A549 (cell line): ENCODE results near the gene IREB2. TPM values are rescaled to one million over a fixed set of nuclear protein-coding genes. Genes with fewer than 3 reads are reported as not detected.

ENCODE experiments used
- ATAC-seq, 2 experiments: fragments of 200-7000 bp in 1 of 2; fragments of >200 bp in 1 of 2; cut with Nextera tagmentation in 1 of 2; cut with Tn5 transposase in 1 of 2; 3 replicates each; pipeline versions ENCODE4 v1.8.0 to v1.9.1; 2018 to 2020; ENCODE audit warnings: mild to moderate bottlenecking in 1 of 2, moderate library complexity in 1 of 2
- CTCF ChIA-PET: fragments of 300-600 bp; sonication (Branson Sonifier 250); formaldehyde crosslinking; extraction: SDS; loops from one replicate; lab custom pipeline; 2021; ENCODE audit warnings: antibody characterized with exemption, inconsistent platforms; lab: Yijun Ruan, JAX
- POLR2A ChIA-PET: fragments of 350-600 bp; formaldehyde crosslinking; extraction: SDS; loops from one replicate; lab custom pipeline; 2021; ENCODE audit warnings: antibody characterized with exemption, inconsistent platforms; lab: Yijun Ruan, JAX
- DNase-seq, 2 experiments: peaks; one replicate each; pipeline versions ENCODE4 v3.0.0 to v3.0.0-alpha.2; 2011 to 2016; ENCODE audit warnings: low read depth in 1 of 2, low spot score in 1 of 2
- FAIRE-seq: peaks from 2 replicates; lab custom pipeline; 2011; peaks lifted over from hg19 to GRCh38; lab: Jason Lieb, UNC
- H3K27ac ChIP-seq, 2 experiments: fragments of >200 bp; sonication (Bioruptor Twin); formaldehyde crosslinking; 3 replicates each; pipeline ENCODE4 v1.5.1; 2016 to 2017
- H3K4me1 ChIP-seq: fragments of >200 bp; sonication (Bioruptor Twin); formaldehyde crosslinking; 3 replicates; pipeline ENCODE4 v1.6.1; 2016
- H3K4me2 ChIP-seq: fragments of >200 bp; sonication (Bioruptor Twin); formaldehyde crosslinking; 3 replicates; pipeline ENCODE4 v1.6.1; 2016
- H3K4me3 ChIP-seq: fragments of >200 bp; sonication (Bioruptor Twin); formaldehyde crosslinking; 3 replicates; pipeline ENCODE4 v1.5.1; 2016
- H3K9me3 ChIP-seq: fragments of >200 bp; sonication (Bioruptor Twin); formaldehyde crosslinking; 3 replicates; pipeline ENCODE4 v1.6.1; 2016
- BHLHE40 ChIP-seq: IDR thresholded peaks from 2 replicates; pipeline ENCODE4 v1.6.1; 2012; ENCODE audit warnings: low read depth, low read length, inconsistent platforms
- CBX2 ChIP-seq: fragments of 200-600 bp; sonication (generic); IDR thresholded peaks from 2 replicates; pipeline ENCODE4 v1.6.1; 2016; ENCODE audit warnings: low read depth, mild to moderate bottlenecking, borderline replicate concordance
- CBX8 ChIP-seq: fragments of 200-600 bp; sonication (generic); IDR thresholded peaks from 2 replicates; pipeline ENCODE4 v1.6.1; 2016
- CEBPB ChIP-seq, 2 experiments: fragments of >200 bp in 1 of 2; sonication (Bioruptor Twin) in 1 of 2; formaldehyde crosslinking in 1 of 2; IDR thresholded peaks; 2 replicates each; pipeline ENCODE4 v1.6.1; 2012 to 2016
- EHMT2 ChIP-seq: fragments of 200-600 bp; sonication (generic); IDR thresholded peaks from 2 replicates; pipeline ENCODE4 v1.6.1; 2016; ENCODE audit warnings: antibody characterized with exemption, low read depth, mild to moderate bottlenecking, moderate library complexity
- EP300 ChIP-seq, 2 experiments: fragments of >200 bp; sonication (Bioruptor Twin); formaldehyde crosslinking; IDR thresholded peaks; 2 replicates in 1 of 2; 3 replicates in 1 of 2; pipeline ENCODE4 v1.6.1; 2016 to 2017
- ESRRA ChIP-seq: fragments of 150-350 bp; IDR thresholded peaks from 2 replicates; pipeline ENCODE4 v1.6.1; 2014; ENCODE audit warnings: mild to moderate bottlenecking, low read length, borderline replicate concordance
- KDM1A ChIP-seq: fragments of 200-600 bp; sonication (generic); IDR thresholded peaks from 2 replicates; pipeline ENCODE4 v1.6.1; 2016; ENCODE audit warnings: low read depth, mild to moderate bottlenecking
- MAFK ChIP-seq: fragments of 450-650 bp; IDR thresholded peaks from 2 replicates; pipeline ENCODE4 v1.6.1; 2014; ENCODE audit not compliant: partially characterized antibody
- MYC ChIP-seq: IDR thresholded peaks from 2 replicates; pipeline ENCODE4 v1.6.1; 2012; ENCODE audit warnings: mild to moderate bottlenecking, inconsistent platforms, low read length, improper control_type of control experiment, borderline replicate concordance
- NPAS2 ChIP-seq: fragments of 250-450 bp; sonication (Bioruptor Pico); IDR thresholded peaks from 2 replicates; pipeline ENCODE4 v1.8.0; 2022; ENCODE audit warnings: mild to moderate bottlenecking, moderate library complexity, borderline replicate concordance
- RAD21 ChIP-seq, 2 experiments: fragments of >200 bp in 1 of 2; sonication (Bioruptor Twin) in 1 of 2; formaldehyde crosslinking in 1 of 2; IDR thresholded peaks in 1 of 2; conservative IDR thresholded peaks in 1 of 2; 2 replicates in 1 of 2; 3 replicates in 1 of 2; pipeline ENCODE4 v1.6.1; 2012 to 2018; ENCODE audit warnings: inconsistent platforms in 1 of 2
- RCOR1 ChIP-seq: fragments of 150-350 bp; IDR thresholded peaks from 2 replicates; pipeline ENCODE4 v1.6.1; 2014; ENCODE audit warnings: antibody characterized with exemption, low read length, low read depth
- RFX5 ChIP-seq: fragments of 450-650 bp; IDR thresholded peaks from 2 replicates; pipeline ENCODE4 v1.7.1; 2014; ENCODE audit warnings: antibody characterized with exemption, mild to moderate bottlenecking, moderate library complexity
- RNF2 ChIP-seq: fragments of 200-600 bp; sonication (generic); IDR thresholded peaks from 2 replicates; pipeline ENCODE4 v1.6.1; 2016; ENCODE audit warnings: low read depth, mild to moderate bottlenecking, antibody characterized with exemption, moderate library complexity, borderline replicate concordance
- SMC3 ChIP-seq: fragments of >200 bp; sonication (Bioruptor Twin); formaldehyde crosslinking; IDR thresholded peaks from 3 replicates; pipeline ENCODE4 v1.6.1; 2018; ENCODE audit warnings: inconsistent platforms
- ZC3H11A ChIP-seq: fragments of 450-650 bp; IDR thresholded peaks from 2 replicates; pipeline ENCODE4 v1.6.1; 2014; ENCODE audit warnings: antibody characterized with exemption, mild to moderate bottlenecking
- WGBS: methylation state at CpG from one replicate; pipeline ENCODE4 v1.1.6; 2017; ENCODE audit errors: missing lambda C conversion rate; 5-methylcytosine and 5-hydroxymethylcytosine counted together
- polyA plus RNA-seq, 4 experiments: library from polyadenylated mRNA; depleted of rRNA in 3 of 4; stranded (reverse); fragments of >200 nt; fragmentation: RNase III in 1 of 4; extraction: RNeasy Plus Mini Kit Qiagen cat#74134 plus additional on column Dnase treatment in 1 of 4; gene quantifications; 2 replicates in 3 of 4; 3 replicates in 1 of 4; pipeline ENCODE4 v1.2.3, GENCODE V29; 2011 to 2017
- TF ChIP-seq, protein P1 (sequence below): fragments of 250-450 bp; sonication (Bioruptor Pico); IDR thresholded peaks from 2 replicates; pipeline ENCODE4 v1.5.0; 2021; ENCODE audit warnings: mild to moderate bottlenecking, moderate library complexity, borderline replicate concordance
- TF ChIP-seq, protein P2 (sequence below): fragments of >200 bp; sonication (Bioruptor Twin); formaldehyde crosslinking; IDR thresholded peaks from 3 replicates; pipeline ENCODE4 v1.5.1; 2016
- TF ChIP-seq, protein P3 (sequence below): IDR thresholded peaks from 2 replicates; pipeline ENCODE4 v1.6.1; 2012; ENCODE audit warnings: low read depth, borderline replicate concordance

IREB2 gene
- polyA plus RNA-seq, 2 of the 4 experiments (the other 2 are of a cell fraction), result 37.3 to 78.1 TPM

DNA sequence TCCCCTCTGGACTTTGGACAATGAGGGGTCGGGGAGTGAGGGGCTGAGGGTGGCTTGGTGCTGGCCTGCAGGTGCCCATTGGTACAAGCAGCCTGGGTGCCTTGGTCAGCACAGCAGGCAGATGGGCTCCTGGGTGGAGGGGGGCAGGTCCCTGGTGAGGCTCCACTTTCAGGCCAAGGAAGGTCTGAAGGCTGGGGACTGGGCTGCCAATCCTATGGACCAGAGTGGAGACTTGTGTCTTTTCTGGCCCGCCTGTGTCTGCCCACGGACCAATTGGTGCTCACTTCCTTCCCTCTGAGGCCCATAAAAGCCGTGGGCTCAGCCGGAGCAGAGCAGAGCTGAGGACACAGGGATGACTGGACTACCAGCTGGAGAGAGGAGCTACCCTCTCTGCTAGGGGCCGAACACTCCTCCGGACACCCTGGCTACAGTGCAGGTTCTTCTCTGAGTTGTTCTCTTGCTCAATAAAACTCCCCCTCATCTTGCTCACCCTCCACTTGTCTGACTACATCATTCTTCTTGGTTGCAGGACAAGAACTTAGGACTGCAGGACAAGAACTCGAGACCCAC is 31.9 kb upstream of the IREB2 start:
- CTCF ChIA-PET, result interaction anchor here (2.2 to 22.8 kb wide), 3 partner anchors 10 to 96 kb away, joined by 11 to 571 read pairs (median 240); no protein-coding TSS in a partner anchor
- no peak overlapping the region for H3K4me2 ChIP-seq
- TF ChIP-seq SMC3 (no peak), ESRRA (no peak), CEBPB (IDR thresholded peaks at IDR 0.05) (no peak), MAFK (no peak), KDM1A (no peak)
- TF ChIP-seq, all 56 proteins: peak for 0
- Histone ChIP-seq H3K27ac (no peak overlapping the region), H3K4me3 (no peak overlapping the region), H3K4me1 (no peaks in the 10 kb centered on the region), H3K9me3 (no peaks in the 10 kb centered on the region)
- POLR2A ChIA-PET, result no interaction called here
- DNase-seq (no peak), ATAC-seq (peak in 1 of 2 experiments; percentile 32; a peak in 2 of 6 replicates), FAIRE-seq (no peak)
- 49% methylated on average over 7 of the region's 8 CpGs for WGBS

DNA sequence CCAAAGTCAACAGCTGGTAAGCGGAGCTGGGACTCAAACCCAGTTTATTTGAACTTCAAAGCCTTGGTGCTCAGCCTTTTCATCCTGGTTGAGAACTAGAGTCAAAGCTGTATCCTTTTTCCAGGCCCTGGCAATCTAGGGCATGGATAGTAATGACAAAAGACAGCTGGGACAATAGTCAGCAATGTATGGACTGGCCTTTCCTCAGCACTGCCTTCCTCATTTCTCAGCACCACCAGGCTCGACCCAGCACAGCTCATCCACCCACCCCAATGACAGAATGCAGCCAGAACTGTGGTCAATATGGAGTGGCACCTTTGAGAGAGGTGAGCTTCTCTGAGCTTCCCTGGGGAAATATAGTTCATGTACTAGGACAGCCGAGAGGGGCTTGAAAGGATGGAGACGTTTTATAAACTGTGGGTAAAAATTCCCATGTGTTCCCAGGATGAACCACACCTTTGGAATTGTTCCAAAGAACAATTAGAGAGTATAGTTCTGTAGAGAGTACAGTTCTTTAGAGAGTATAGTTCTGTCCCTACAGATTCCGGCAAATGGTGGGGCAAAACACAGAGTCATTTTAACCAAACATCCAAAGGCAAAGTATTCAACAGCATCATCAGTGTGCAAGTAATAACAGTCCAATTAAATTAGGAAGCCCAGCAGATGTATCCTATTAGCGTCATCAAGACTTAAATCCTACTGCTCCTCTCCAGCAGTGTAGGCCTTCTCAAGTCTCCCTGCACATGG is 30.2 kb upstream of the IREB2 start:
- ChIA-PET POLR2A (interaction anchor here (1.0 kb wide), 1 partner anchor 30 kb away, joined by 3 read pairs; the partner anchor contains the start of gene IREB2), CTCF (interaction anchor here (0.6 to 22.8 kb wide), 10 partner anchors 9 to 505 kb away, joined by 3 to 571 read pairs (median 5); no protein-coding TSS in a partner anchor)
- FAIRE-seq (peak; percentile 54), ATAC-seq (0 out of 6 replicates have a peak, but pooled peaks of 1 of the 2 experiments have one; percentile 17), DNase-seq (no peak)
- H3K4me2 ChIP-seq, result no peak overlapping the region
- H3K27ac ChIP-seq, result no peak overlapping the region
- H3K4me1 ChIP-seq, result no peaks in the 10 kb centered on the region
- no peak for TF ChIP-seq CBX8
- no peak for TF ChIP-seq RNF2
- TF ChIP-seq EP300 (IDR thresholded peaks at IDR 0.05), result no peak
- TF ChIP-seq BHLHE40, result no peak
- TF ChIP-seq EHMT2, result no peak
- TF ChIP-seq RFX5, result no peak
- TF ChIP-seq ZC3H11A, result no peak
- TF ChIP-seq, protein P1, sequence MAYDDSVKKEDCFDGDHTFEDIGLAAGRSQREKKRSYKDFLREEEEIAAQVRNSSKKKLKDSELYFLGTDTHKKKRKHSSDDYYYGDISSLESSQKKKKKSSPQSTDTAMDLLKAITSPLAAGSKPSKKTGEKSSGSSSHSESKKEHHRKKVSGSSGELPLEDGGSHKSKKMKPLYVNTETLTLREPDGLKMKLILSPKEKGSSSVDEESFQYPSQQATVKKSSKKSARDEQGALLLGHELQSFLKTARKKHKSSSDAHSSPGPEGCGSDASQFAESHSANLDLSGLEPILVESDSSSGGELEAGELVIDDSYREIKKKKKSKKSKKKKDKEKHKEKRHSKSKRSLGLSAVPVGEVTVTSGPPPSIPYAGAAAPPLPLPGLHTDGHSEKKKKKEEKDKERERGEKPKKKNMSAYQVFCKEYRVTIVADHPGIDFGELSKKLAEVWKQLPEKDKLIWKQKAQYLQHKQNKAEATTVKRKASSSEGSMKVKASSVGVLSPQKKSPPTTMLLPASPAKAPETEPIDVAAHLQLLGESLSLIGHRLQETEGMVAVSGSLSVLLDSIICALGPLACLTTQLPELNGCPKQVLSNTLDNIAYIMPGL (CRISPR knock-in tag), result no peak
- TF ChIP-seq, protein P2, sequence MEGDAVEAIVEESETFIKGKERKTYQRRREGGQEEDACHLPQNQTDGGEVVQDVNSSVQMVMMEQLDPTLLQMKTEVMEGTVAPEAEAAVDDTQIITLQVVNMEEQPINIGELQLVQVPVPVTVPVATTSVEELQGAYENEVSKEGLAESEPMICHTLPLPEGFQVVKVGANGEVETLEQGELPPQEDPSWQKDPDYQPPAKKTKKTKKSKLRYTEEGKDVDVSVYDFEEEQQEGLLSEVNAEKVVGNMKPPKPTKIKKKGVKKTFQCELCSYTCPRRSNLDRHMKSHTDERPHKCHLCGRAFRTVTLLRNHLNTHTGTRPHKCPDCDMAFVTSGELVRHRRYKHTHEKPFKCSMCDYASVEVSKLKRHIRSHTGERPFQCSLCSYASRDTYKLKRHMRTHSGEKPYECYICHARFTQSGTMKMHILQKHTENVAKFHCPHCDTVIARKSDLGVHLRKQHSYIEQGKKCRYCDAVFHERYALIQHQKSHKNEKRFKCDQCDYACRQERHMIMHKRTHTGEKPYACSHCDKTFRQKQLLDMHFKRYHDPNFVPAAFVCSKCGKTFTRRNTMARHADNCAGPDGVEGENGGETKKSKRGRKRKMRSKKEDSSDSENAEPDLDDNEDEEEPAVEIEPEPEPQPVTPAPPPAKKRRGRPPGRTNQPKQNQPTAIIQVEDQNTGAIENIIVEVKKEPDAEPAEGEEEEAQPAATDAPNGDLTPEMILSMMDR, result no peak
- no peak for TF ChIP-seq RCOR1
- no peak for TF ChIP-seq CEBPB (IDR thresholded peaks at IDR 0.05)
- no peak for TF ChIP-seq RAD21 (conservative IDR thresholded peaks at IDR 0.05 in 1 of 2, IDR thresholded peaks at IDR 0.05 in 1 of 2)
- TF ChIP-seq CBX2, result no peak
- TF ChIP-seq MYC, result no peak
- TF ChIP-seq, protein P3, sequence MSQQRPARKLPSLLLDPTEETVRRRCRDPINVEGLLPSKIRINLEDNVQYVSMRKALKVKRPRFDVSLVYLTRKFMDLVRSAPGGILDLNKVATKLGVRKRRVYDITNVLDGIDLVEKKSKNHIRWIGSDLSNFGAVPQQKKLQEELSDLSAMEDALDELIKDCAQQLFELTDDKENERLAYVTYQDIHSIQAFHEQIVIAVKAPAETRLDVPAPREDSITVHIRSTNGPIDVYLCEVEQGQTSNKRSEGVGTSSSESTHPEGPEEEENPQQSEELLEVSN, result no peak
- TF ChIP-seq NPAS2 (CRISPR knock-in tag), result no peak
- WGBS, result 53% methylated on average over 6 of the region's 6 CpGs
- no peaks in the 10 kb centered on the region for H3K9me3 ChIP-seq
- H3K4me3 ChIP-seq, result no peak overlapping the region
